GM18909 (cell line): Measurements from ENCODE around the gene MYL2.

Experiments
- ATAC-seq: cut with Tn5 transposase; IDR thresholded peaks from one replicate; pipeline ENCODE4 v1.9.1; 2021; ENCODE audit warnings: mild to moderate bottlenecking; ENCODE audit not compliant: unreplicated experiment, poor library complexity

Gene MYL2

DNA sequence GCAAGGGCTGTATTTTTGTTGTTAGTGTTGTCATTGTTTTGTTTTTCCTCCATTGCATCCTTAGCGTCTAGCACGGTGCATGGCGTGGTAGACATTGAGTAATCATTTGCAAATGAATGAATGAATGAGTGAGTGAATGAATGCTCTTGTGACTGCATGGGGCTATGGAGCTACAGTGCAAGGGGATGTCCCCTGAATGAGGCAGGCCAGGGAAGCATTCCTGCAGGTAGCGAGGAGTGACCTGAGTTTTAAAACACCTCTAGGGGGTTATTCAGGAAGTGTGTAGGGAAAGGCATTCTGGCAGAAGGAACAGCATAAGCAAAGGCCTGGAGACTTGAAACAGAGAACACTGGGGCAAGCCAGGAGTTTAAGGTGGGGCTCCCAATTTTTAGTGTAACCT lies 16.9 kb downstream of the MYL2 start:
- no peak for ATAC-seq

DNA sequence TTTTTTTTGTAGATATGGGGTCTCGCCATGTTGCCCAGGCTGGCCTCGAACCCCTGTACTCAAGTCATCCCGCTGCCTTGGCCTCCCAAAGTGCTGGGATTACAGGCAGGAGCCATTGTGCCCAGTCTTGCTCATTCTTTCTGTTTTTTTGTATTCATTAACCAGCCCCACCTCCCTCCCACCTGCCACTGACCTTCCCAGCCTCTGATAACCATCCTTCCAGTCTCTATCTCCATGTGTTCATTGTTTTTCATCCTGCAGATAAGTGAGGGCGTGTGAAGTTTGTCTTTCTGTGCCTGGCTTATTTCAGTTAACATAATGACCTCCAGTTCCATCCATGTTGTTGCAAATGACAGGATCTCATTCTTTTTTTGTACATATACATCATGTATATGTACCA lies 19.0 kb downstream of the MYL2 start:
- ATAC-seq, result no peak

GRCh38 chr12:110896559-110896958 lies 23.8 kb downstream of the MYL2 start:
- no peak for ATAC-seq

DNA sequence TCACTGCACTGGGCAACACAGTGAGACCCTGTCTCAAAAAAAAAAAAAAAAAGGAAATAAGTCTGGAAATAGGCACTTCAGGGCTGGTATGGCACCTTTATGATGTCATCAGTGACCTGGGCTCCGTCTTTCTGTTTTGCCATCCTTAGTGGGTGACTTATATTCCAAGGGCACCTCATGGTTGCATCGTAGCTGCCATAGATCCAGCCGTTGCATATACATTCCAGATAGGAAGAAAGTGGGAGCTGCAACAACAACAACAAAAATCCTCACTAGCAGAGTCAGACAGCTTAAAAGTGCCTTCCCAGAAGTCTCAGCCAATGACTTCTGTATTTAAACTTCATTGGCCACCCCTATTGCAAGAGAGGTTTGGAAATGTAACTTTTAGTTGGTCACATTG lies 26.4 kb downstream of the MYL2 start:
- no peak for ATAC-seq

- no peak for ATAC-seq
Measured at GRCh38 chr12:110889361-110889760, 31.0 kb downstream of the MYL2 start.

- ATAC-seq, result no peak
Measured at GRCh38 chr12:110888256-110888991, 32.0 kb downstream of the MYL2 start.

DNA sequence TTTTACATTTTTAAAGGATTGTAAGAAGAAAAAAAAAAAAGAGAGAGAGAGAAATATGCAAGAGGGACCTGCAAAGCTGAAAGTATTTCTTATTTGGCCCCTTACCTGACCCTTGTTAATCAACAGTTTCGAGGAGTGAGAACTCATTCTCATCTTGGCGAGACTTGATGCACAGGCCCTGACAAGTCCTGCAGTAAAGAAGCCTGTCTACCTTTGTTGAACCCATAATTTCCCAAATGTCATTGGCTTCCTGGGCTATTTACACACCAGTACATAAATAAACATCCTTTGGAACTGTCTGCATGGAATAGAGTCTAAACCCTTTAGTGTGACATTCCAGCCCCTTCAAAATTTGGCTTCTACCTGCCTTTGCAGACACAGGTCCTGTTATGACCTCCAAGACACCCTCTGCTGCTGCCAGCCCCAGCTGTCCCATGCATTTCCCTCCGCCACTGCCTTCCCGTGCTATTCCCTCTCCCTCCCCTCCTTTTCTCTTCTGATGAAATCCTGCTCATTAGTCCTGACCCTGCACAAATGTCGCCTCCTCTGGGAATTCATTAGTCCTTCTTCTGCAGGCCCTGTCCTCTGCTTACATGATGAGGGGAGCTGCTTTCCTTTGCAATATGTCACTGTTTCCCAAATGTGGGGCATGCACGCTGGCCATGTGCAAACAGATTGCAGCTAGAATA lies 35.1 kb downstream of the MYL2 start:
- ATAC-seq, result no peak

- ATAC-seq, result no peak
Measured at GRCh38 chr12:110883251-110883650, 37.1 kb downstream of the MYL2 start.

DNA sequence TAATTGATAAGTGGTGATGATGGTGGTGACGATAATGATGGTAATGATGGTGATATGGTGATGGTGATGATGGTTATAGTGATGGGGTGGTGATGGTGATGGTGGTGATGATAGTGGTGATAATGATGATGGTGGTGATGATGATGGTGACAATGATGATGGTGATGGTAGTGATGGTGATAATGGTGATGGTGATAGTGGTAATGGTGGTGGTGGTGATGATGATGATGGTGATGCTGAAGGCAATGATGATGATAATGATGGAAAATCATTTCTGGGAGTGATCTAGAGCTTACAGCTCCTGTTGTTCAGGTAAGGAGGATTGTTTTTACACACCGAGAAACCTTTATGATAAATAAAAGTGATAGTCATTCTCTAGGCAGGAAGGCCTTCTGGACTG lies 39.7 kb downstream of the MYL2 start:
- no peak for ATAC-seq

GRCh38 chr12:110874781-110875180 lies 45.6 kb downstream of the MYL2 start:
- ATAC-seq, result no peak

GRCh38 chr12:110874351-110874750 lies 46.0 kb downstream of the MYL2 start:
- no peak for ATAC-seq

GRCh38 chr12:110872100-110872499 lies 48.3 kb downstream of the MYL2 start:
- no peak for ATAC-seq

DNA sequence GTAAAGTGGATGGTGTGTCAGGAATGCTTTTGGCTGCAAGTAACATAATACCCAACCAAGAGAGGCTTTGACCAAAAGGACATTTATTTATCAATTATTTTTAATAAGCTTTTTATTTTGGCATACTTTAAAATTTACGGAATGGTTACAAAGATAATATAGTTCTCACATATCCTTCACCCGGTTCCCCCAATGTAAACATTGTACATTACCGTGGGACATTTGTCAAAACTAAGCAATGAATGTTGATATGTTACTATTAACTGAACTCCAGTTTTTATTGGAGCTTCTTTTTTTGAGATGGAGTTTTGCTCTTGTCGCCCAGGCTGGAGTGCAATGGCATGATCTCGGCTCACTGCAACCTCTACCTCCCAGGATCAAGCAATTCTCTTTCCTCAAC lies 50.6 kb downstream of the MYL2 start:
- ATAC-seq, result no peak

DNA sequence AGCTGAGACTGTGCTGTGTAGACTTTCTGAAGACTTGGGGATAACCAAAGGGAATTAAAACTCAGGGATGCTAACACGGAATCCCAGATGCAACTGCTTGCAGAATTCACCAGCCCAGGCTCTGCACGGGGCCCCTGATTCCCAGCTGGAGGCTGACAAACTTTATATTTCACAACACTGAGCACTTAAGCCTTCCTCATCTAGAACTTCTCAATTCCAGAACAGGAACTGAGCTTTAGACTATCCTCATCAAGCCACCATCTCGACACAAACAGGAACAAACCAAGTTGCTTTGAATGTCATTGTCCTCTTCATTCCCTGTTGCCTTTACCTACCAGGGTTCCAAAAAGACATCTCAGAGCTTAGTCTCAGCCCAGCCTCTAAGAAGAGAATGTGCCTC lies 51.4 kb downstream of the MYL2 start:
- no peak for ATAC-seq

- ATAC-seq, result no peak
Measured at GRCh38 chr12:110865521-110865920, 54.9 kb downstream of the MYL2 start.

GRCh38 chr12:110863161-110863560 lies 57.2 kb downstream of the MYL2 start:
- ATAC-seq, result no peak

GRCh38 chr12:110862329-110862728 lies 58.0 kb downstream of the MYL2 start:
- ATAC-seq, result no peak

- no peak for ATAC-seq
Measured at GRCh38 chr12:110861729-110862128, 58.6 kb downstream of the MYL2 start.
